GM19324 (cell line): ENCODE results near the gene ZNF483.
"Not testable (repeated sequence)": the region's sequence is repeated elsewhere in the genome, so short reads cannot be mapped to it uniquely, and the experiment has no call there.

Experiments used
- ATAC-seq: cut with Tn5 transposase; IDR thresholded peaks from one replicate; pipeline ENCODE4 v1.9.1; 2021; ENCODE audit warnings: mild to moderate bottlenecking, moderate library complexity; ENCODE audit not compliant: unreplicated experiment, low FRiP score

ZNF483 gene

GRCh38 chr9:111525056-111525977 lies at the start of gene ZNF483:
Gene ZNF483 (plus strand): TSS chr9:111525179. CDS start chr9:111527396, 2,217 bp downstream.
- no peak for ATAC-seq

GRCh38 chr9:111475195-111475594 lies 49.8 kb upstream of the ZNF483 start:
- no peak for ATAC-seq

- no peak for ATAC-seq
Measured at GRCh38 chr9:111477677-111478076, 47.3 kb upstream of the ZNF483 start.

DNA sequence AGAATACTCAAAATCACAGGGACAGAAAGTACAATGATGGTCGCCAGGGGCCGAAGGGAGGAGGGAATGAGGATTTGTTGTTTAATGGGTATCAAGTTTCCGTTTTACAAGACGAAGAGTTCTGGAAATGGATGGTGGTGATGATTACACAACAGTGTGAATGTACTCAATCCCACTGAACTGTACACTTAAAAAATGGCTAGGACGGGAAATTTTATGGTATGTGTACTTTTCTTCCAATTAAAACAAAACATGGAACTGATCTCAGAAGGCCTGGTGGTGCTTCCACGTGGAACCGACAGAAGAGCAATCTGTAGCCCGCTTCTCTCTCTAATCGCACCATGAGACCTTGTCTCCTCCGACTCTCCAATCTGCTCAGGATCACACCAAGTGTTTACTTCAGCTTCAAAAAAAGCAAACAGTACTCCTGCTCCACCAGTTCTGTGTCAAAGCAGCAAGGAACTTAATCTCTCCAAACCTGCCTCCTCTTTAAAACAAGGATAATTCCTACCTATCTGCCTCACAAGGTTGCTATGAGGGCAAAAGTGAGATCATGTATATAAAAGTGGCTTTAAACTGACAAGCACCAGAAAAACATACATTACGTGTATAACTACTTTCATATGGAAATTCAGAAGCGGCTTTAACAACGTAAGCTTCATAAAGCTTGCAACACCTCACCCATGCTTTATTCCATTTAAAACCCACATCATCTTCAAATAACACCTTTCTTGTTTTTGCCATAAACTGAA lies 42.9 kb upstream of the ZNF483 start:
- no peak for ATAC-seq

DNA sequence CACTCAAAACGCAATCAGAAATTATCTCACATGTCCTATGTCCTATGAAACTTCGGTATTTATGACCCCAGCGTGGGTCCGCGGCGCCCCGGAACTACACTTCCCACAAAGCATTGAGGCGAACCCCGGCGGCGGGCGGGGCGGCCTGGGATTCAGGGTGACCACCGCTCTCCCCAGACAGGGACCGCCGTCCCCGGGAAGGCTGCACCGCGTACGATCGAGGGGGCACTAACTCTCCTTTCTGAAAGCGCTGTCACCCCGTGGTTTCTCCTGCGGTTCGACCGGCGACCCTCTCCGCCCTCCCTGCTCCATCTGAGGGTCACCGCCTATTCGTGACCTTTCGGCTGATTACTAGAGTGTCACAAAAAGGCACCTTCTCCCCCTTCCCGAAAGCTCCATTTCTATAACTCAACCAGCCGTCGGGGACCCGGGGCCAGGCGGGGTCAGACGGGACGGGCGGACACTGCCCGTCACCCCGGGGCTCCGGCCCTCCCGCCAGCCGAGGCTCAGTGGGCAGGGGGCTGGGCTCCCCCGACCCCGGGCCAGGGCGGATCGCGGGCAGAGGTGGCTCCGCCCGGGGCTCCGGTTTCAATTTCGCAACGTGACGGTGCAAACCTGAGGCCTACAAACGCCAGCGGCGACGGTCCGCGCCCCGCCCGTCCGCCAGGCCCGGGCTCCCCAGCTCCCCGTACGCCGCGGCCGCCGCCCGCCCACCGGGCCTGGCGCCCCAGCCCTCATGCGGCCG lies 42.1 kb upstream of the ZNF483 start:
- peak; percentile 71 for ATAC-seq

GRCh38 chr9:111483439-111483857 lies 41.5 kb upstream of the ZNF483 start:
- ATAC-seq = peak; percentile 41

- peak; percentile 64 for ATAC-seq
Measured at GRCh38 chr9:111483858-111484571, 41.0 kb upstream of the ZNF483 start, which contains the start of gene ECPAS. Gene ECPAS (minus strand): TSS chr9:111484383. CDS start chr9:111472918, 11,465 bp downstream.

DNA sequence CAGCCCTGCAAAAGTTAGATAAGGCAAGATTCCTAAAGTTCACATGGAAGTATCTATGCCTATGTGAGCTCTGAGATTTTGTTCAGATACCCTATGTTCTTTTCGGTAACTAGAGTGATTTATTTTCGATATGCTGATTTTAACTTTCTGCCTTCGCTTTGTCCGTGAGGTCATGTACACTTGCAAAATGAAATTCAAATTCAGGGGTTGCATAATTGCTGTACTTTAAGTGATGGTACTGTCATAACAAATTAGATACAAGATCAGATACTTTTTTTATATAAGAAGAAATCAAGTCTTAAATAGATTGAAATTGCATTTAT lies 40.4 kb upstream of the ZNF483 start:
- no peak for ATAC-seq

GRCh38 chr9:111497196-111497595 lies 27.8 kb upstream of the ZNF483 start:
- not testable (repeated sequence) for ATAC-seq

GRCh38 chr9:111501005-111501562 lies 23.9 kb upstream of the ZNF483 start:
- ATAC-seq = no peak

DNA sequence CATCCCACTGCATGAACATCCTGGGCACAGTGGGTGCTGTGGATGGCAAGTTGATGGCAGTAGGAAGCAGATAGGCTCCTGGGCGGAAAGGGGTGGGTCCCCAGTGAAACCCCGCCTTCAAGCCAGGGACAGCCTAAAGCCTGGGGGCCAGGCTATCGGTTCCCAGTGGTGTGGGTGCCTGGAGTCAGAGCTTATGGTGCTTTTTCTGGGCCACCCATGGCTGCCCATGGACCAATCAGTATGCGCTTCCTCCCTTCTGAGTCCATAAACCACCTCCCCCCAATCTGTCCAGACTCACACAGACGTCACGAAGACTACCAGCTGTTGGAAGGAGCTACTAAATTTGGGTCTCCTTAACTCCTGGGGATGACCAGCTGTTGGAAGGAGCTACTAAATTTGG lies 23.3 kb upstream of the ZNF483 start:
- no peak for ATAC-seq

- ATAC-seq = no peak
Measured at GRCh38 chr9:111502506-111502905, 22.5 kb upstream of the ZNF483 start.

- not testable (repeated sequence) for ATAC-seq
Measured at GRCh38 chr9:111511581-111511980, 13.4 kb upstream of the ZNF483 start.

DNA sequence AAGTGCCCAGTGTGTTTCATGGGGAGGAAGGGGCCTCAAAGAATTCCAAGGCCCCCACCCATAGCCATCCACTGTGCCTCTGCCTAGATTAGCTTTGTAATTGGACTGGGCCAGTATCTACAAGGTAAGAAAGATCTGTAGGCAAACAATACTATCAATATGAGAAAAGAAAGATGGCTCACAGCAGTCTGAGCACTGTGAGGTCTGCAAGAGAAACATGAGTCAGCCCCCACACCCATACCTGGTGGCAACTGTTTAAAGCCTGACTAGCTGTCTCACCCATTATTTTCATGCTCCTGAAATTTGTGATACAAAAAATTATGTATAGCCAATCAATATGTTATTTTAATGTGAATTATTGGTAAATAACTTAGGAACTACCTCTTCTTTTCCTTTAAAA lies 10.0 kb upstream of the ZNF483 start:
- ATAC-seq = no peak

DNA sequence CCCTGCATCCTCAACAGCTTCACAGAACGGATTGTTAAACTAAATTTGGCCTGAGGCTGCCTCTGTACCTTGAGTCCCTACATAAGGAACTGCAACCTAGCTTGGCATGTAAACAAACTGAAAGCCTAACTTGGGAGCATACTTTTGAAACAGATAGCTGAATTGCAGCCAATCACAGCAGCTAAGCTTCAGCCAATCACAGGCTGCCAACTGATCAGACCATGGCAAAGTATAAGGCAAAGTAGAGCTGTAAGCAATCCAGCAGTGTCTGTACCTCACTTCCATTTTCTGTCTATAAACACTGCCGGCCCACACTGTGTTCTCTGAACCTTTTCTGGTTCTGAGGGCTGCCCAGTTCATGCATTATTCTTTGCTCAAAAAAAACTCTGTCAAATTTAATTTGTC lies 8.9 kb upstream of the ZNF483 start:
- ATAC-seq = no peak

DNA sequence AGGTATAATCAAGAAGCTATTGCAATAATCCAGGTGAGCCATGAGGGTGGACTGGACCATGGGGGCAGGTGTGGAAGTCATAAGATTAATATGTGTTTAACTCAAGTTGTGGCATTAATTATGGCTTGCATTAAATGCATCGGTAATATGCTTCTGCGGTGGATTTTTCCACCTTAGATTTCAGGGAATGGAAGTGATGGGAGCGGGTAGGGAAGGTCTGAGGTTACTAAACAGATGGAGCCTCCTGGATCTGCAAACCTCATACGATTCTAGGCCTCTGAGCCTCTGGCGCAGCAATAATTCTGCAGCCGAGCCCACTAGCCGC lies 286 bp upstream of the ZNF483 start:
- ATAC-seq = no peak

- ATAC-seq = no peak
Measured at GRCh38 chr9:111527347-111527746, 2.4 kb downstream of the ZNF483 start.

GRCh38 chr9:111529787-111530186 lies 4.8 kb downstream of the ZNF483 start:
- no peak for ATAC-seq

GRCh38 chr9:111531716-111532115 lies 6.7 kb downstream of the ZNF483 start:
- no peak for ATAC-seq
